Keratinocyte (primary cell): ENCODE data around the gene RABGEF1. TPM values are rescaled to one million over a fixed set of nuclear protein-coding genes. Genes with fewer than 3 reads are reported as not detected.
"Not testable (repeated sequence)": the region's sequence is repeated elsewhere in the genome, so short reads cannot be mapped to it uniquely, and the experiment has no call there.

Experiments
- DNase-seq: peaks from one replicate; pipeline ENCODE4 v3.0.0-alpha.2; 2011; ENCODE audit warnings: low read depth, missing footprints, low spot score
- FAIRE-seq: peaks from 2 replicates; lab custom pipeline; 2011; peaks lifted over from hg19 to GRCh38; lab: Jason Lieb, UNC
- H2AFZ ChIP-seq: 2 replicates; pipeline ENCODE4 v1.6.0; 2012; ENCODE audit warnings: low read length, control low read depth, inconsistent platforms; ENCODE audit not compliant: control insufficient read depth
- H3K27ac ChIP-seq: 2 replicates; pipeline ENCODE4 v1.5.1; 2011; ENCODE audit warnings: low read length; ENCODE audit not compliant: control insufficient read depth, insufficient read depth
- H3K27me3 ChIP-seq: 3 replicates; pipeline ENCODE4 v1.6.0; 2011; ENCODE audit warnings: low read length; ENCODE audit not compliant: control insufficient read depth, insufficient read depth; ENCODE audit errors: extremely low read depth
- H3K36me3 ChIP-seq, 2 experiments: 2 replicates in 1 of 2; 3 replicates in 1 of 2; pipeline ENCODE4 v1.5.1; 2011; ENCODE audit warnings: low read length in 2 of 2, mild to moderate bottlenecking in 1 of 2; ENCODE audit not compliant: control insufficient read depth in 2 of 2, insufficient read depth in 2 of 2; ENCODE audit errors: extremely low read depth in 1 of 2
- H3K4me1 ChIP-seq: 3 replicates; pipeline ENCODE4 v1.5.1; 2011; ENCODE audit warnings: low read length; ENCODE audit not compliant: control insufficient read depth, insufficient read depth; ENCODE audit errors: extremely low read depth
- H3K4me2 ChIP-seq: 3 replicates; pipeline ENCODE4 v1.6.0; 2011; ENCODE audit warnings: low read depth, low read length; ENCODE audit not compliant: control insufficient read depth, insufficient read depth; ENCODE audit errors: extremely low read depth
- H3K4me3 ChIP-seq, 3 experiments: fragments of 200-600 bp in 1 of 3; sonication (generic) in 1 of 3; 2 replicates in 2 of 3; 3 replicates in 1 of 3; pipeline ENCODE4 v1.5.1; 2011 to 2016; ENCODE audit warnings: low read length in 3 of 3, mild to moderate bottlenecking in 3 of 3, control low read depth in 2 of 3, inconsistent platforms in 1 of 3, low read depth in 1 of 3, mixed read lengths in 1 of 3, mixed run types in 1 of 3, moderate library complexity in 1 of 3; ENCODE audit not compliant: control insufficient read depth in 2 of 3, insufficient read depth in 2 of 3; ENCODE audit errors: extremely low read depth in 1 of 3
- H3K79me2 ChIP-seq: 2 replicates; pipeline ENCODE4 v1.6.0; 2012; ENCODE audit warnings: low read length; ENCODE audit not compliant: control insufficient read depth, insufficient read depth
- H3K9ac ChIP-seq: 3 replicates; pipeline ENCODE4 v1.6.0; 2011; ENCODE audit warnings: low read length; ENCODE audit not compliant: control insufficient read depth, insufficient read depth; ENCODE audit errors: extremely low read depth
- H3K9me1 ChIP-seq: 3 replicates; pipeline ENCODE4 v1.6.0; 2011; ENCODE audit warnings: low read length; ENCODE audit not compliant: control insufficient read depth, insufficient read depth; ENCODE audit errors: extremely low read depth
- H3K9me3 ChIP-seq: 2 replicates; pipeline ENCODE4 v1.5.1; 2012; ENCODE audit warnings: low read depth, low read length; ENCODE audit not compliant: control insufficient read depth
- H4K20me1 ChIP-seq: 3 replicates; pipeline ENCODE4 v1.6.0; 2011; ENCODE audit warnings: low read length; ENCODE audit not compliant: control insufficient read depth, insufficient read depth; ENCODE audit errors: extremely low read depth
- EZH2 ChIP-seq: IDR thresholded peaks from one replicate; pipeline ENCODE4 v1.6.1; 2012; ENCODE audit warnings: inconsistent platforms, mild to moderate bottlenecking, low read length, moderate library complexity
- dilution Hi-C: fragments of 300-500 bp; cut with MboI; formaldehyde crosslinking; loops from one replicate; pipeline ENCODE4 v1.7.0; 2020; ENCODE audit warnings: low sequenced_read_pairs; ENCODE audit not compliant: extremely low pct_ligation_motif_present
- polyA plus RNA-seq, 5 experiments: library from polyadenylated mRNA; depleted of rRNA in 3 of 5; stranded (reverse) in 3 of 5; stranded (forward) in 1 of 5; unstranded in 1 of 5; fragments of >200 nt; gene quantifications; 1 replicate in 1 of 5; 2 replicates in 3 of 5; 3 replicates in 1 of 5; pipeline versions ENCODE4 v1.2.1 to v1.2.3, GENCODE V29; 2011 to 2012; ENCODE audit warnings: missing spikeins in 2 of 5, low read depth in 1 of 5, low replicate concordance in 1 of 5
- TF ChIP-seq, protein P1 (sequence below), 3 experiments: IDR thresholded peaks in 1 of 3; conservative IDR thresholded peaks in 1 of 3; optimal IDR thresholded peaks in 1 of 3; 2 replicates in 2 of 3; 3 replicates in 1 of 3; pipeline versions ENCODE3 to v1.5.1; 2011; ENCODE audit warnings: low read length in 3 of 3, mild to moderate bottlenecking in 3 of 3, moderate library complexity in 2 of 3, control low read depth in 1 of 3, inconsistent platforms in 1 of 3; ENCODE audit not compliant: insufficient read depth in 2 of 3; ENCODE audit errors: extremely low read depth in 1 of 3

Gene RABGEF1
- polyA plus RNA-seq, 1 donor (not counting 4 experiments of a cell fraction or from before 2014, with no cell fraction given) = 58.2 TPM

DNA sequence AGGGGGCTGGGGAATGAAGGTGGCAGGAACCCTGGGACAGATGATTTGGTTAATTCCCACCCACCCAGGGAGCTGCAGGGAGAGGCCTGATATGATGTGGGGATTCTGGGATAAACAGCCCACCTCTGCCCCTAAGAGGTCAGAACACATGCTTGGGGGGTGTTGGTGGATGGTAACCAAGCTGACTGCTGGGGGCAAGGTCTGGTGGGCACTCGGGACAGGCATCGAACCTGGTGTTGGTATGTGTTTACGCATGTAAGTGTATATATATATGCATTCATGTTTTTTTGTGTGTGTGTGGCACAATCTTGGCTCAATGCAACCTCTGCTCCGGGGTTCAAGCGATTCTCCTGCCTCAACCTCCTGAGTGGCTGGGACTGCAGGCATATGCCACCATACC is 99.8 kb downstream of the RABGEF1 start:
- Histone ChIP-seq H3K9me1 (no peaks in the 10 kb centered on the region), H4K20me1 (no peaks in the 10 kb centered on the region), H3K79me2 (peaks cover 3% of the 10 kb centered on the region), H3K9ac (no peak overlapping the region), H3K27me3 (no peaks in the 10 kb centered on the region), H2AFZ (no peak overlapping the region), H3K36me3 (no peaks in the 10 kb centered on the region), H3K4me1 (peaks cover 4% of the 10 kb centered on the region), H3K4me2 (no peak overlapping the region), H3K4me3 (no peak overlapping the region), H3K9me3 (no peaks in the 10 kb centered on the region), H3K27ac (no peak overlapping the region)
- dilution Hi-C loops = no loop called here
- no peak for FAIRE-seq
- no peak for DNase-seq
- TF ChIP-seq, protein P1, sequence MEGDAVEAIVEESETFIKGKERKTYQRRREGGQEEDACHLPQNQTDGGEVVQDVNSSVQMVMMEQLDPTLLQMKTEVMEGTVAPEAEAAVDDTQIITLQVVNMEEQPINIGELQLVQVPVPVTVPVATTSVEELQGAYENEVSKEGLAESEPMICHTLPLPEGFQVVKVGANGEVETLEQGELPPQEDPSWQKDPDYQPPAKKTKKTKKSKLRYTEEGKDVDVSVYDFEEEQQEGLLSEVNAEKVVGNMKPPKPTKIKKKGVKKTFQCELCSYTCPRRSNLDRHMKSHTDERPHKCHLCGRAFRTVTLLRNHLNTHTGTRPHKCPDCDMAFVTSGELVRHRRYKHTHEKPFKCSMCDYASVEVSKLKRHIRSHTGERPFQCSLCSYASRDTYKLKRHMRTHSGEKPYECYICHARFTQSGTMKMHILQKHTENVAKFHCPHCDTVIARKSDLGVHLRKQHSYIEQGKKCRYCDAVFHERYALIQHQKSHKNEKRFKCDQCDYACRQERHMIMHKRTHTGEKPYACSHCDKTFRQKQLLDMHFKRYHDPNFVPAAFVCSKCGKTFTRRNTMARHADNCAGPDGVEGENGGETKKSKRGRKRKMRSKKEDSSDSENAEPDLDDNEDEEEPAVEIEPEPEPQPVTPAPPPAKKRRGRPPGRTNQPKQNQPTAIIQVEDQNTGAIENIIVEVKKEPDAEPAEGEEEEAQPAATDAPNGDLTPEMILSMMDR (optimal IDR thresholded peaks at IDR 0.05 in 1 of 3, IDR thresholded peaks at IDR 0.05 in 1 of 3, conservative IDR thresholded peaks at IDR 0.05 in 1 of 3; ENCODE audit: extremely low read depth in 1 of 3, insufficient read depth in 2 of 3, low read length in 3 of 3) = no peak
- no peak for TF ChIP-seq EZH2

DNA sequence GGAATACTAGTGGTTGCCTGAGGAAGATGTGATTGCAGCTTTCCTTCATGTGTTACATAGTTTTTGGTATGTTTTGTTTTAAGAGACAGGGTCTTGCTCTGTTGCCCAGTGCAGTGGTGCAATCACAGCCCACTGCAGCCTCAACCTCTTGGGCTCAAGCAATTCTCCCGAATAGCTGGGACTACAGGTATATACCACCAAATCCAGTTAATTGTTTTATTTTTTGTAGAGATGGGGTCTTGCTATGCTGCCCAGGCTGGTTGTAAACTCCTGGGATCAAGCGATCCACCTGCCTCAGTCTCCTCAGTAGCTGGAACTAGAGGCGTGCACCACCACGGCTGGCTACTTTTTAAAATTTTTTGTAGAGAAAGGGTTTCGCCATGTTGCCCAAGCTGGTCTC is 101.4 kb downstream of the RABGEF1 start:
- peaks cover 9% of the 10 kb centered on the region for H3K4me1 ChIP-seq
- H3K27ac ChIP-seq = no peak overlapping the region
- DNase-seq (no peak), FAIRE-seq (no peak)
- no peaks in the 10 kb centered on the region for H3K9me1 ChIP-seq
- H3K79me2 ChIP-seq = peaks cover 6% of the 10 kb centered on the region
- no peak overlapping the region for H3K9ac ChIP-seq
- H3K4me3 ChIP-seq = no peak overlapping the region
- no peak overlapping the region for H2AFZ ChIP-seq
- H3K4me2 ChIP-seq = no peak overlapping the region
- H3K27me3 ChIP-seq = no peaks in the 10 kb centered on the region
- H4K20me1 ChIP-seq = no peaks in the 10 kb centered on the region
- H3K36me3 ChIP-seq = no peaks in the 10 kb centered on the region
- H3K9me3 ChIP-seq = no peaks in the 10 kb centered on the region
- TF ChIP-seq, protein P1 (optimal IDR thresholded peaks at IDR 0.05 in 1 of 3, IDR thresholded peaks at IDR 0.05 in 1 of 3, conservative IDR thresholded peaks at IDR 0.05 in 1 of 3; ENCODE audit: extremely low read depth in 1 of 3, insufficient read depth in 2 of 3, low read length in 3 of 3) = no peak
- no peak for TF ChIP-seq EZH2
- dilution Hi-C loops = no loop called here

DNA sequence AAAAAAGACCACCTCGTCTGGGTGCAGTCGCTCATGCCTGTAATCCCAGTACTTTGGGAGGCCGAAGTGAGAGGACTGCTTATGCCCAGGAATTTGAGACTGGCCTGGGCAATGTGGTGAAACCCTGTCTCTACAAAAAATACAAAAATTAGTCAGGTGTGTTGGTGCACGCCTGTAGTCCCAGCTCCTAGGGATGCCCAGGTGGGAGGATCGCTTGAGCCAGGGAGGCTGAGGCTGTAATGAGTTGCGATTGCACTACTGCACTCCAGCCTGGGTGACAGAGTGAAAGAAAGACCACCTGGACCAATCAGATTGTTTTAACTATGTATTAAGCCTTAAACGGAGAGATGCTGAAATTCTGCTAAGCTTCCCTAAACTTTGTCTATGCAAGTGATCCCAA is 103.0 kb downstream of the RABGEF1 start:
- dilution Hi-C loops, H2AFZ ChIP-seq, H3K9me3 ChIP-seq, FAIRE-seq, H3K27me3 ChIP-seq, H4K20me1 ChIP-seq, H3K79me2 ChIP-seq, H3K36me3 ChIP-seq, DNase-seq, H3K4me3 ChIP-seq, H3K9me1 ChIP-seq, H3K9ac ChIP-seq, H3K27ac ChIP-seq: not testable (repeated sequence)
- peak overlapping the region; percentile 56 for H3K4me2 ChIP-seq
- H3K4me1 ChIP-seq = peaks cover 15% of the 10 kb centered on the region
